OCI-LY1 (cell line): ENCODE measurements around the gene RERE.

Source experiments
- EZH2 ChIP-seq: fragments of 200-600 bp; sonication (generic), shearing (Covaris generic); IDR thresholded peaks from 2 replicates; pipeline ENCODE4 v1.8.0; 2017; ENCODE audit warnings: borderline replicate concordance, mixed run types, mild to moderate bottlenecking, antibody characterized with exemption, low read length, moderate library complexity, mixed read lengths
- TF ChIP-seq, protein P1 (sequence below): fragments of 200-600 bp; sonication (generic), shearing (Covaris generic); IDR thresholded peaks from 2 replicates; pipeline ENCODE4 v1.5.1; 2017; ENCODE audit warnings: mild to moderate bottlenecking, antibody characterized with exemption, low read length, moderate library complexity, mixed read lengths

DNA sequence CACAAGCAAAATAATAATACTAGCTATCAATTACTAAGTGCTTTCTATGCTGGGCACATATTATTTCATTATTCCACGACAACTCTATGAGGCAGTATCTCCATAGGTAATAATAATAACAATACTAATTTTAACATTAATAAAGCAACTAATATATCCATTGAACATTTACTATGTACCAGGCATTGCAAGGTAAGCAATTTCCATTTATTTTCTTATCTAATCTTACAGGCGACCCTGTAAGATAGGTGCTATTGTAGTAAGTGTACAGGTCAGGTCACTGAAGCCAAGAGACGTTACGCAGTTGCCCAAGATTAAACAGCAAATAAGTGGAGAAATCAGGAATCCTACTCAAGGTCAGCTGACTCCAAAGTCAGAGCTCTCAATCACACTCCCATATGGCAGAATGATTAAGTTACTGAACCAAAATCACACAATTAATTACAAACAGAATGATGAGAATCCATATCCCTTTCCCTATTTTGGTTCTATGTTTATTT is 301.1 kb downstream of the RERE start:
- TF ChIP-seq EZH2: no peak
- TF ChIP-seq, protein P1, sequence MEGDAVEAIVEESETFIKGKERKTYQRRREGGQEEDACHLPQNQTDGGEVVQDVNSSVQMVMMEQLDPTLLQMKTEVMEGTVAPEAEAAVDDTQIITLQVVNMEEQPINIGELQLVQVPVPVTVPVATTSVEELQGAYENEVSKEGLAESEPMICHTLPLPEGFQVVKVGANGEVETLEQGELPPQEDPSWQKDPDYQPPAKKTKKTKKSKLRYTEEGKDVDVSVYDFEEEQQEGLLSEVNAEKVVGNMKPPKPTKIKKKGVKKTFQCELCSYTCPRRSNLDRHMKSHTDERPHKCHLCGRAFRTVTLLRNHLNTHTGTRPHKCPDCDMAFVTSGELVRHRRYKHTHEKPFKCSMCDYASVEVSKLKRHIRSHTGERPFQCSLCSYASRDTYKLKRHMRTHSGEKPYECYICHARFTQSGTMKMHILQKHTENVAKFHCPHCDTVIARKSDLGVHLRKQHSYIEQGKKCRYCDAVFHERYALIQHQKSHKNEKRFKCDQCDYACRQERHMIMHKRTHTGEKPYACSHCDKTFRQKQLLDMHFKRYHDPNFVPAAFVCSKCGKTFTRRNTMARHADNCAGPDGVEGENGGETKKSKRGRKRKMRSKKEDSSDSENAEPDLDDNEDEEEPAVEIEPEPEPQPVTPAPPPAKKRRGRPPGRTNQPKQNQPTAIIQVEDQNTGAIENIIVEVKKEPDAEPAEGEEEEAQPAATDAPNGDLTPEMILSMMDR: no peak
